ENCODE data around the gene FLCN. TPM values are rescaled to one million over a fixed set of nuclear protein-coding genes. Genes with fewer than 3 reads are reported as not detected.

The FLCN gene
- polyA plus RNA-seq, 1 donor from 2014 or later: 34.0 TPM

DNA sequence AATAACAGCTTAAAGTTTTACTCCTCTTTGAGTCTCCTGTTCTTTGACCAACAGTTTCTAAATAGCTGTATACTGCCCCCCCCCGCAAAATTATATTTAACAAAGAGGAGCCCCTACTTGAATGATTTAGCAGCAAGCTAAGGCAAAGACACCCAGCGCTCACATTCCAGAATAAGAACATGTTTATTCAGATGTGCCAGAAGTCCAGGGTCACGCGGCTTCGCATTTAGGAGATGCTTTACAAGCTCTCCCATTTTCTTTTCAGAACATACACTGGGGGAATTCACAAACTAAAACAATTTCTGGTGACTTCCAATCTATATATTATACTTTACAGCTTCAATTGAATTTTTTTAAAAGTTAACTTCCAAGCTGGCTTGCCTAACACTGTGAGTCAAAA lies 36.1 kb downstream of the FLCN start:
- Histone ChIP-seq H3K27ac (ENCODE audit: low read length) (no peak overlapping the region), H3K4me2 (ENCODE audit: low read length) (no peak overlapping the region)

DNA sequence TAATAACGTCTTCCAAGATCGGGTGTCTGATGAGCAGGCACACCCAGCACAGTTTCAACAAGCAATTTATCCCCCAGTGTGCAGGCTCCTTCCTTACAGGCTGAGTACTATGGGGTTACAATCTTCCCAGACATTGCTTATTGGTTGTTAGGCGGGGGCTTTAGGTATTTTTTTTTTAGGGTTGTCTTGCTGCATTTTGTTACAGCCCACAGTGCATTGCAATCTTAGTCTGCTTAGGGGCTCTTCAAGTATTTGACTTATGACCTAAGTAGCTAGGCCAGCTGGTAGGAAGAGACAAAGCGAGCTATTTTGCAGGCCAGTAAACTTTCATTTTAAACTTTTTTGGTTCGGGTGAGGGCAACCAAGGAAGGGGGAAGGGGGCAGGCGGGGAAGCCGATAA lies 36.7 kb downstream of the FLCN start:
- Histone ChIP-seq H3K27ac (ENCODE audit: low read length) (no peak overlapping the region), H3K9me3 (ENCODE audit: low read length) (no peaks in the 10 kb centered on the region), H3K4me2 (ENCODE audit: low read length) (no peak overlapping the region)
- TF ChIP-seq RAD21 (conservative IDR thresholded peaks at IDR 0.05): no peak
- no peak for TF ChIP-seq TAF1 (IDR thresholded peaks at IDR 0.05; ENCODE audit: low read depth)
- no peak for TF ChIP-seq CTCF (IDR thresholded peaks at IDR 0.05; ENCODE audit: poor library complexity, severe bottlenecking)
- no peak for TF ChIP-seq REST (IDR thresholded peaks at IDR 0.05; ENCODE audit: borderline replicate concordance)
- no peak for TF ChIP-seq MXI1 (conservative IDR thresholded peaks at IDR 0.05; ENCODE audit: poor library complexity, severe bottlenecking)
- no peak for TF ChIP-seq EP300 (conservative IDR thresholded peaks at IDR 0.05; ENCODE audit: poor library complexity, severe bottlenecking)
- TF ChIP-seq EZH2 (IDR thresholded peaks at IDR 0.05; ENCODE audit: borderline replicate concordance, insufficient read depth, low read length, poor library complexity, severe bottlenecking): no peak

More for the DNA sequence above, 36.1 kb downstream of the FLCN start:
- no peaks in the 10 kb centered on the region for H3K27me3 ChIP-seq (ENCODE audit: insufficient read depth, low read depth, low read length)
- H3K79me2 ChIP-seq (replicated peaks; ENCODE audit: insufficient read depth, low read length): no peaks in the 10 kb centered on the region
- no peak overlapping the region for H3K4me3 ChIP-seq (ENCODE audit: low read length)
- no peaks in the 10 kb centered on the region for H3F3A ChIP-seq (ENCODE audit: insufficient read depth, low read length, poor library complexity, severe bottlenecking)
- no peak overlapping the region for H3K9ac ChIP-seq (ENCODE audit: low read length)
- no peaks in the 10 kb centered on the region for H3K36me3 ChIP-seq (ENCODE audit: insufficient read depth, low read length)
- TF ChIP-seq MXI1 (conservative IDR thresholded peaks at IDR 0.05; ENCODE audit: poor library complexity, severe bottlenecking) (no peak), CTCF (IDR thresholded peaks at IDR 0.05; ENCODE audit: poor library complexity, severe bottlenecking) (no peak), EZH2 (IDR thresholded peaks at IDR 0.05; ENCODE audit: borderline replicate concordance, insufficient read depth, low read length, poor library complexity, severe bottlenecking) (no peak), EP300 (conservative IDR thresholded peaks at IDR 0.05; ENCODE audit: poor library complexity, severe bottlenecking) (no peak), REST (IDR thresholded peaks at IDR 0.05; ENCODE audit: borderline replicate concordance) (no peak)
- H3K9me2 ChIP-seq (ENCODE audit: insufficient read depth, low read length): no peaks in the 10 kb centered on the region
- no peaks in the 10 kb centered on the region for H3K9me3 ChIP-seq (ENCODE audit: low read length)
- no peak overlapping the region for H2AFZ ChIP-seq (ENCODE audit: low read depth, low read length)
- H4K20me1 ChIP-seq (ENCODE audit: insufficient read depth): no peaks in the 10 kb centered on the region

More for the DNA sequence above, 36.7 kb downstream of the FLCN start:
- H3K4me3 ChIP-seq (ENCODE audit: low read length): no peak overlapping the region
- no peaks in the 10 kb centered on the region for H3K9me2 ChIP-seq (ENCODE audit: insufficient read depth, low read length)
- no peak overlapping the region for H3K9ac ChIP-seq (ENCODE audit: low read length)
- no peaks in the 10 kb centered on the region for H3F3A ChIP-seq (ENCODE audit: insufficient read depth, low read length, poor library complexity, severe bottlenecking)
- H4K20me1 ChIP-seq (ENCODE audit: insufficient read depth): no peaks in the 10 kb centered on the region
- H2AFZ ChIP-seq (ENCODE audit: low read depth, low read length): no peak overlapping the region
- H3K27me3 ChIP-seq (ENCODE audit: insufficient read depth, low read depth, low read length): no peaks in the 10 kb centered on the region
- no peaks in the 10 kb centered on the region for H3K36me3 ChIP-seq (ENCODE audit: insufficient read depth, low read length)
- no peaks in the 10 kb centered on the region for H3K79me2 ChIP-seq (replicated peaks; ENCODE audit: insufficient read depth, low read length)

Data from neural cell (in vitro differentiated cells).